AG08395 (cell line): Measurements from ENCODE around the gene ZNF607.
A peak's percentile ranks its signal among the peaks of the same experiment; 100 is the strongest.
"Not testable (repeated sequence)": the region's sequence is repeated elsewhere in the genome, so short reads cannot be mapped to it uniquely, and the experiment has no call there.

Experiments used
- DNase-seq: peaks from one replicate; pipeline ENCODE4 v3.0.0; 2012; ENCODE audit warnings: mixed read lengths, low spot score

ZNF607 gene

GRCh38 chr19:37719111-37719926 is at the start of gene ZNF607:
Gene ZNF607, minus strand, starts transcription at chr19:37719761. Its CDS starts 8,143 bp downstream, at chr19:37711618.
- peak; percentile 98 for DNase-seq

- peak; percentile 7 for DNase-seq
Observed at GRCh38 chr19:37763488-37763887, 43.9 kb upstream of the ZNF607 start.

GRCh38 chr19:37757683-37758082 is 38.1 kb upstream of the ZNF607 start:
- DNase-seq: not testable (repeated sequence)

GRCh38 chr19:37738371-37738770 is 18.8 kb upstream of the ZNF607 start:
- no peak for DNase-seq

GRCh38 chr19:37725181-37725580 is 5.6 kb upstream of the ZNF607 start:
- no peak for DNase-seq

GRCh38 chr19:37719927-37720265 is 335 bp upstream of the ZNF607 start:
- DNase-seq: no peak

GRCh38 chr19:37718304-37718703 is 1.3 kb downstream of the ZNF607 start:
- no peak for DNase-seq

- no peak for DNase-seq
Observed at GRCh38 chr19:37716140-37716539, 3.4 kb downstream of the ZNF607 start.

- no peak for DNase-seq
Observed at GRCh38 chr19:37706052-37706605, 13.4 kb downstream of the ZNF607 start.

GRCh38 chr19:37699057-37699456 is 20.5 kb downstream of the ZNF607 start:
- DNase-seq: no peak

- DNase-seq: no peak
Observed at GRCh38 chr19:37698216-37698615, 21.3 kb downstream of the ZNF607 start.

GRCh38 chr19:37695144-37695899 is 24.2 kb downstream of the ZNF607 start:
- no peak for DNase-seq

GRCh38 chr19:37692956-37693620 is 26.5 kb downstream of the ZNF607 start:
- DNase-seq: no peak

GRCh38 chr19:37691881-37692504 is 27.6 kb downstream of the ZNF607 start:
- DNase-seq: peak; percentile 83

- no peak for DNase-seq
Observed at GRCh38 chr19:37683520-37683919, 36.0 kb downstream of the ZNF607 start.

- DNase-seq: no peak
Observed at GRCh38 chr19:37669450-37669914, 50.1 kb downstream of the ZNF607 start.

- DNase-seq: not testable (repeated sequence)
Observed at GRCh38 chr19:37657157-37657556, 62.4 kb downstream of the ZNF607 start.

- peak; percentile 88 for DNase-seq
Observed at GRCh38 chr19:37655689-37656371, 63.7 kb downstream of the ZNF607 start.

GRCh38 chr19:37655301-37655688 is 64.3 kb downstream of the ZNF607 start, which contains the start of gene ZFP30:
Gene ZFP30, minus strand, starts transcription at chr19:37655465. Its CDS starts 7,643 bp downstream, at chr19:37647822.
- DNase-seq: peak; percentile 88

- peak; percentile 27 for DNase-seq
Observed at GRCh38 chr19:37654629-37655300, 64.8 kb downstream of the ZNF607 start.

GRCh38 chr19:37654118-37654517 is 65.4 kb downstream of the ZNF607 start:
- DNase-seq: peak; percentile 4
